Activated T-cell treated with anti-CD3 and anti-CD28 coated beads, Interleukin-2, amount 50 U/mL, for 4 hours (primary cell): ENCODE measurements around the gene ATF4. TPM values are rescaled to one million over a fixed set of nuclear protein-coding genes. Genes with fewer than 3 reads are reported as not detected.
"Not testable (repeated sequence)": the region's sequence is repeated elsewhere in the genome, so short reads cannot be mapped to it uniquely, and the experiment has no call there.

Experiments used
- ATAC-seq, 2 donors: fragments of 200-7000 bp; cut with Tn5 transposase; one replicate each; pipeline ENCODE4 v1.10.0; 2021
- DNase-seq: peaks from one replicate; pipeline ENCODE4 v3.0.0-alpha.2; 2020
- H3K27me3 Mint-ChIP-seq: one replicate; pipeline ENCODE4 v1.8.0; 2021; ENCODE audit warnings: low read depth, mixed read lengths
- H3K36me3 Mint-ChIP-seq: one replicate; pipeline ENCODE4 v1.8.0; 2022; ENCODE audit warnings: mixed read lengths; ENCODE audit not compliant: insufficient read depth
- H3K4me1 Mint-ChIP-seq: one replicate; pipeline ENCODE4 v1.8.0; 2021; ENCODE audit warnings: low read depth, mixed read lengths
- H3K4me3 Mint-ChIP-seq: one replicate; pipeline ENCODE4 v1.8.0; 2021; ENCODE audit warnings: mild to moderate bottlenecking, moderate library complexity, mixed read lengths
- H3K9me3 Mint-ChIP-seq: one replicate; pipeline ENCODE4 v1.8.0; 2021; ENCODE audit warnings: mixed read lengths
- total RNA-seq, 3 donors: library from RNA; stranded (reverse); gene quantifications; one replicate each; pipeline ENCODE4 v1.2.1, GENCODE V29; 2021

The ATF4 gene
- total RNA-seq, 3 donors from 2014 or later, result 611 to 673 (median 650) TPM

DNA sequence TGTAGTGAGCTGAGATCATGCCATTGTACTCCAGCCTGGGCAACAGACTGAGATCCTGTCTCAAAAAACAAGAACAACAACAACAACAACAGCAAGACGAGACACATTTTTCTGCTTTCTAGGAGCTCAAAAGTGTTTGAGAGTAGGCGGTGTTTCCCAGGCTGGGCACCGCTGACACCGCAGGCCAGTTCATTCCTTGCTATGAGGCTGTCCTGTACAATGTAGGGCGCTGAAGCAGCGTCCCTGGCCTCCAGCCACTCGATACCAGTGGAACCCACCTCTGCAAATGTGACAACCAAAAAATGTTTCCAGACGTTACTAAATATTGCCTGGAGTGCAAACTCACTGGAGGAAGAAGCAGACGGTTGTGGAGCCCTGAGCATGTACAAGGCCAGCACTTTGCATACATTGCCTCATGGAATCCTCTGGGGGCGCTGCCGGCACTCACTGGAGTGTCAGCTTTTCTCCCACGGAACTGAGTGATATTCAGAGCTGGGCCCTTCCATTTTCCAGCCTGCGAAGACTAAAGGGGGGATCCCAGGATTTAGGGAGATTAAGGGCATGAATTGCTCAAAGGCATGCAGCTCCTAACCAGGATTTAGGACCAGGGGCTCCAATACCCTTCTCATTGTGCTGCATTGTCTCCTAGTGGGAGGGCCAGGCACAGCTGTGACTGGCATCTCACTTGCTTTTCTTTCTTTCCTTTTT is 24.1 kb upstream of the ATF4 start:
- Mint-ChIP-seq H3K4me1 (peaks cover 4% of the 10 kb centered on the region), H3K36me3 (no peaks in the 10 kb centered on the region), H3K9me3 (no peaks in the 10 kb centered on the region), H3K27me3 (no peaks in the 10 kb centered on the region), H3K4me3 (no peak overlapping the region)
- peak; percentile 82 to 85 for ATAC-seq
- DNase-seq, result peak; percentile 46

DNA sequence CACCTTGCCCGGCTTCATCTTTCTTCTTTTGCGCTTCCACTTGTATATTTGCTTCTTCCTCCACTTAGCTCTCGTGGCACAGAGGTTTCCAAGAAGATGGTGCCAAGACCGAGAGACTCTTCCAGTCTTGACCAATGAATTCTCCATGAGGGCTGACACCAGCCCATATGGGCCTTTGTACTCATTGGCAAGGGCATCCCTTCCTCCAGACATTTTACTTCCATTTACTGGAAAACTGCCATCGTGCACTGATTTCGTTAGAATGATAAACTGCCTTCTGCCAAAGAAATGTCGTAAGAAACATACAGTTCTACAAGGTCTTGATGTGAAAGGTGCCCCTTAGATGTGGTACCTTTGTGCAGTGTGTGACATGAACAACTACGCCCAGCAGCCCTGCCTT is 22.9 kb upstream of the ATF4 start:
- peaks cover 10% of the 10 kb centered on the region for H3K4me1 Mint-ChIP-seq
- DNase-seq (no peak), ATAC-seq (no peak)
- no peaks in the 10 kb centered on the region for H3K27me3 Mint-ChIP-seq
- H3K36me3 Mint-ChIP-seq, result peaks cover 2% of the 10 kb centered on the region
- no peaks in the 10 kb centered on the region for H3K9me3 Mint-ChIP-seq
- no peak overlapping the region for H3K4me3 Mint-ChIP-seq

DNA sequence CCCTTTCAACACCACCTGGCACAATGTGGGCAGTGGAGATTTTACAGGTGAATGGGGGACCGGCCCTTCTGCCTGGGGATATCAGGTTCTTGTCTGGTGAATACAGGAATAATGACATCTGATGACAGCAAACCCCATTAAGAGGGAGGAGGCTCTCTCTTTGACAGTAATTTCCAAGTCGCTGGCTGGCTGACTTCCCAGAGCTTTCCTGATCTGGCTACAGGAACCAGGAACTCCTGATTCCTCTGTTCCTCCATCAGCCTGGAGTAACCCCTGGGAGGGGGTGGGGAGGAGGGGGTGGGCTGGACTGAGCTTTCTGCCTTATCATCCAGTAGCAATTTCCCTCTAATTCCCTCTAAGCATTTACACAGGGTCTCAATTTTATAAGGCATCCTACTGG is 22.0 kb upstream of the ATF4 start:
- H3K9me3 Mint-ChIP-seq, result no peaks in the 10 kb centered on the region
- no peak overlapping the region for H3K4me3 Mint-ChIP-seq
- ATAC-seq (no peak), DNase-seq (no peak)
- H3K36me3 Mint-ChIP-seq, result peaks cover 2% of the 10 kb centered on the region
- no peaks in the 10 kb centered on the region for H3K27me3 Mint-ChIP-seq
- H3K4me1 Mint-ChIP-seq, result peaks cover 12% of the 10 kb centered on the region

- no peak for DNase-seq
- Mint-ChIP-seq H3K9me3 (no peaks in the 10 kb centered on the region), H3K36me3 (peaks cover 5% of the 10 kb centered on the region), H3K4me3 (no peak overlapping the region), H3K4me1 (peaks cover 14% of the 10 kb centered on the region), H3K27me3 (no peaks in the 10 kb centered on the region)
- no peak for ATAC-seq
Observed at GRCh38 chr22:39498802-39499201, 21.6 kb upstream of the ATF4 start.

DNA sequence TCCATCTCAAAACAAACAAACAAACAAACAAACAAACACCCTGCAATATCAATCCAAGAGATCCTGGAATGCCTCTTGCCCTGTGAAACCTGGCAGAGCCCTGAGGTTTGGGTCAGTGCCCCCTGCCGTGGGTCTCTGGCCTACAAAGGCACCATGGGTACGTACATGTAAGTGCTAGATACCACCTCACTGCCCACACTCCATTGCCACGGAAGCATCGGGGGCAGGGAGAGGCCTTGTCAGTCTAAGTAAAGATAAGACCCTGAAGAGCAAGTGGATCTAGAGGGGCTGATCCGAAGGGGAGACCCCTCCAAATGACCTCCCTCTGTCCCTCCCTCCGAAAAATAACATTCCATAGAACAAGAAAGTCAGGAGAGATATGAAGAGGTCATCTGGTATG is 20.3 kb upstream of the ATF4 start:
- H3K9me3 Mint-ChIP-seq, result no peaks in the 10 kb centered on the region
- no peaks in the 10 kb centered on the region for H3K27me3 Mint-ChIP-seq
- DNase-seq (no peak), ATAC-seq (no peak)
- H3K4me1 Mint-ChIP-seq, result peaks cover 22% of the 10 kb centered on the region
- peaks cover 11% of the 10 kb centered on the region for H3K36me3 Mint-ChIP-seq
- no peak overlapping the region for H3K4me3 Mint-ChIP-seq

GRCh38 chr22:39501644-39502108 is 18.7 kb upstream of the ATF4 start:
- DNase-seq (no peak), ATAC-seq (no peak)
- Mint-ChIP-seq H3K4me3 (peak overlapping the region; percentile 95), H3K4me1 (peaks cover 36% of the 10 kb centered on the region), H3K36me3 (peaks cover 26% of the 10 kb centered on the region), H3K9me3 (no peaks in the 10 kb centered on the region), H3K27me3 (no peaks in the 10 kb centered on the region)

DNA sequence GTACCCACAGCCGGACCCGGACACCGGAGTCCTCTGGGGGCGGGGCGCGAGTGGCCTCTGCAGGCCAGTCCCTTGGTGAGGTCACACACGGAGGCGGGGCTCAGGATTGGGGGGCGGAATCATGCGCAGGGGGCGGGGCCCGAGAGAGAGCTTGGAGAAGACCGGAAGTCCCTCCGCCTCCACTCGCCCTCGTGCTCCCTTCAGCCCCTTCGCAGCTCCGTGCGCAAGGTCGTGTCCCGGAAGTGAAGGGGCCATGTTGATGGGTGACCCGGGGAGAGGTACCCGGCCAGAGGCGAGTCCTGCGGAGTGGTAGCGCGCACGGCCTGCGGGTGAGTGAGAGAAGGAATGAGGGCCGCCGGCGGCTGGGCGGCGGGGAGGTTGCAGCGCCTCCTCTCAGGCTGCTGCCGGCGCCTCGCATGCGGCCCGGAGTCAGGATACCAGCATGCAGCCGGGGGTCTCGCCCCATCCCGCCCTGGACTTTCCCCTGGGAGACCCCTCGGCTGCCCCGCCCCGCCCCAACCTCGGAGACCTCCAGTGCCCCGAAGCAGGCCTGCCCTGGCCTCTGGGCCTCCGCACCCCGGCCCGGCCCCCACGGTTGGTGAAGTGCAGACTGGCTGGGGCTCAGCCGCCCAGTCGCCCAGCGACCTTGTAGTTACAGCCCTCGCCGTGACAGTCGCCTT is 18.1 kb upstream of the ATF4 start, which contains the start of gene MIEF1:
MIEF1 (plus strand) TSS at position 182 of the 680 bp plus-strand sequence. CDS start 9,005 bp downstream, outside the sequence.
- no peaks in the 10 kb centered on the region for H3K27me3 Mint-ChIP-seq
- peaks cover 37% of the 10 kb centered on the region for H3K4me1 Mint-ChIP-seq
- DNase-seq (peak; percentile 86), ATAC-seq (peak; percentile 97 to 98)
- H3K36me3 Mint-ChIP-seq, result peaks cover 28% of the 10 kb centered on the region
- H3K9me3 Mint-ChIP-seq, result no peaks in the 10 kb centered on the region
- H3K4me3 Mint-ChIP-seq, result peak within 1 kb of the TSS; percentile 95

DNA sequence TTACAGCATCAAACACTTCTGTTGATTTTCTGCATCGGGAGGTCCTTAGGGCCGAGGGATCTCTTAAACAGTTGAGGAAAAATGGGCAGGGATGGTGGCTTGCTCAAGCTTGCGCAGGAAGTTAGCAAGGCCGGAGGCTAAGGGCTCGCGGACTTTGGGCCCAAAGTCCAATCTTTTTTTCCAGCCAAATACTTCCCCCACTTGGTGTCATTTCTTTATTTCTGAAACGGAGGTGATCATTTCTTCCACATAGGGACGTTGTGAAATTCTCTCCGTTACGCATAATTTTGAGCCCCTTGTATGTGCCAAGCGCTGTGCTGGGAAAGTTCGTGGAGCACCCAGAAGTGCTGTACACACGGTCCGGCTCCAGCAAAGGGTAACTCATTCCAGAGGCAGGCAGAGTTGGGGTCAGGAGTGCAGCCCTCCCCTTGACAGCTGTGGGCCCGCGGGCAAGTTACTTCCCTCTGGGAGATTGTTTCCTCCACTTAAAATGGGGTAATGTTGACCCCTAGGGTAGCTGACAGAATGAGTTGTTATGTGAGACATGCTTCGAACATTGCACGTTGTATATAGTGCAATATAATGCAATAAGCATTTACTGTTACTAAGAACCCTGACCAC is 17.5 kb upstream of the ATF4 start:
- H3K9me3 Mint-ChIP-seq, result no peaks in the 10 kb centered on the region
- DNase-seq, result no peak

DNA sequence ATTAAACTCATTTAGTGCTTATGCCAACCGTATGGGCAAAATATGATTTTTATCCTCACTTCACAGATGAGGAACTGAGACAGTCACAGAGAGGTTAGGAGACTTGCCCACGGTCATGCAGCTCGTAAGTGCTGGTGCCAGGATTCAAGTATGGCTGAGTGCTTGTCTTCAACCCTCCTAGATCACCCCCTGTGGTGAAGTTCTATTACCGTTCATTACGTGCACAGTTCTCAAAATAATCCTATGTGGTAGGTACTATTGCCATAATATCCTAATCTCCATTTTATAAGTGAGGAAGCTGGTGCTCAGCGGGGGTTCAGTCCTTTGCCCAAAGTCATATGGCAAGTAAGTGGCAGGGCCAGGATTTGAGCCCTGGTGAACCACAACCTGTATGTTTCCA is 16.7 kb upstream of the ATF4 start:
- Mint-ChIP-seq H3K36me3 (peaks cover 32% of the 10 kb centered on the region), H3K27me3 (no peaks in the 10 kb centered on the region), H3K4me1 (peaks cover 41% of the 10 kb centered on the region), H3K9me3 (no peaks in the 10 kb centered on the region), H3K4me3 (peak overlapping the region; percentile 95)
- ATAC-seq (no peak), DNase-seq (no peak)

More for the DNA sequence above, 17.5 kb upstream of the ATF4 start:
- Mint-ChIP-seq H3K4me3 (peak overlapping the region; percentile 95), H3K27me3 (no peaks in the 10 kb centered on the region), H3K36me3 (peaks cover 28% of the 10 kb centered on the region), H3K4me1 (peaks cover 36% of the 10 kb centered on the region)
- ATAC-seq, result no peak

DNA sequence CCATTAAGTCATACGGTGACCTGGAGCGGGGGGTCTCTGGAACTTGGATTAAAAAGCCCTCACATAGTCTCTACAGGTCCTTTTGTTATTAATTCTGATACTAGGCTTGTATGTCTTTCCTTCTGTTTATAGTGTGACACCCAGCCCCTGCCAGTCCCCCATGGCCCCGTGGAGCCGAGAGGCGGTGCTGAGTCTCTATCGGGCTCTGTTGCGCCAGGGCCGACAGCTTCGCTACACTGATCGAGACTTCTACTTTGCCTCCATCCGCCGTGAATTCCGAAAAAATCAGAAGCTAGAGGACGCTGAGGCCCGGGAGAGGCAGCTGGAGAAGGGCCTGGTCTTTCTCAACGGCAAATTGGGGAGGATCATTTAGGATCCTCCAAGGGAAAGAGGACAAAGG is 16.3 kb upstream of the ATF4 start:
- ATAC-seq, result no peak
- H3K27me3 Mint-ChIP-seq, result no peaks in the 10 kb centered on the region
- peaks cover 42% of the 10 kb centered on the region for H3K4me1 Mint-ChIP-seq
- no peaks in the 10 kb centered on the region for H3K9me3 Mint-ChIP-seq
- peak overlapping the region; percentile 95 for H3K4me3 Mint-ChIP-seq
- peaks cover 33% of the 10 kb centered on the region for H3K36me3 Mint-ChIP-seq
- DNase-seq, result no peak

GRCh38 chr22:39507021-39507420 is 13.3 kb upstream of the ATF4 start:
- ATAC-seq, H3K27me3 Mint-ChIP-seq, H3K9me3 Mint-ChIP-seq, H3K4me3 Mint-ChIP-seq, DNase-seq: not testable (repeated sequence)
- Mint-ChIP-seq H3K4me1 (peaks cover 44% of the 10 kb centered on the region), H3K36me3 (peaks cover 51% of the 10 kb centered on the region)

GRCh38 chr22:39508393-39508792 is 12.0 kb upstream of the ATF4 start:
- Mint-ChIP-seq H3K4me1 (peaks cover 40% of the 10 kb centered on the region), H3K36me3 (peaks cover 52% of the 10 kb centered on the region), H3K27me3 (no peaks in the 10 kb centered on the region), H3K9me3 (no peaks in the 10 kb centered on the region), H3K4me3 (no peak overlapping the region)
- ATAC-seq (no peak), DNase-seq (no peak)

DNA sequence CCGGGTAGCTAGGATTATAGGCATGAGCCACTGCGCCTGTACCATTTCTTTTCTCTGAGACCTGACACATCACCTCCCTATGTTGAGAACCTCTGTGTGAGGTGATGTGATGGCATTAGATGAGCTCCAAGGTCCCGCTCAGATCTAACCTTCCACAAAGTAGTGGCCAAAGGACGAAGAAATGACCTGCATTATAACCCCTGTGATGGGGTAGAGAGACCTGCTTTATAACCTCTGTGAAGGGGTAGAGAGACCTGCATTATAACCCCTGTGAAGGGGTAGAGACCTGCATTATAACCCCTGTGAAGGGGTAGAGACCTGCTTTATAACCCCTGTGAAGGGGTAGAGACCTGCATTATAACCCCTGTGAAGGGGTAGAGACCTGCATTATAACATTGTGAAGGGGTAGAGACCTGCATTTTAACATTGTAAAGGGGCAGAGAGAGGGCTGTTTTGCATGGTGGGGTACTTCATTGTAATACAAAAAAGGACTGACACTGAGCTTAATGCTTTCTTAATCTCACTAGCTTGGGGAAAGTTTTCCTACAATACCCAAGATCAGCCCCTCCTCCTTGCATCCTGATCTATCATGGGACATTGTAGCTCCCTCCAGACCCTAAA is 9.7 kb upstream of the ATF4 start:
- ATAC-seq (no peak), DNase-seq (no peak)
- Mint-ChIP-seq H3K27me3 (no peaks in the 10 kb centered on the region), H3K4me3 (no peak overlapping the region), H3K4me1 (peaks cover 31% of the 10 kb centered on the region), H3K36me3 (peaks cover 55% of the 10 kb centered on the region), H3K9me3 (no peaks in the 10 kb centered on the region)

GRCh38 chr22:39511226-39511625 is 9.1 kb upstream of the ATF4 start:
- no peak for DNase-seq
- Mint-ChIP-seq H3K27me3 (no peaks in the 10 kb centered on the region), H3K4me1 (peaks cover 31% of the 10 kb centered on the region), H3K4me3 (no peak overlapping the region), H3K36me3 (peaks cover 54% of the 10 kb centered on the region), H3K9me3 (no peaks in the 10 kb centered on the region)
- no peak for ATAC-seq
